Activated CD4-positive, alpha-beta T cell treated with anti-CD3 and anti-CD28 coated beads, Interleukin-2, amount 50 U/mL, for 1 hour (primary cell): ENCODE data around the gene LMAN2.
"Not testable (repeated sequence)": the region's sequence is repeated elsewhere in the genome, so short reads cannot be mapped to it uniquely, and the experiment has no call there.

Experiments
- DNase-seq: peaks from one replicate; pipeline ENCODE4 v3.0.0-alpha.2; 2020

LMAN2 gene

GRCh38 chr5:177364159-177364962 is 12.9 kb upstream of the LMAN2 start:
- no peak for DNase-seq

GRCh38 chr5:177363565-177363964 is 12.1 kb upstream of the LMAN2 start:
- no peak for DNase-seq

GRCh38 chr5:177362610-177363507 is 11.4 kb upstream of the LMAN2 start:
- DNase-seq = peak; percentile 61

GRCh38 chr5:177362292-177362609 is 10.8 kb upstream of the LMAN2 start:
- DNase-seq = no peak

GRCh38 chr5:177361418-177362291 is 10.2 kb upstream of the LMAN2 start:
- no peak for DNase-seq

- not testable (repeated sequence) for DNase-seq
Measured at GRCh38 chr5:177360740-177361139, 9.3 kb upstream of the LMAN2 start.

GRCh38 chr5:177359860-177360259 is 8.4 kb upstream of the LMAN2 start:
- no peak for DNase-seq

- no peak for DNase-seq
Measured at GRCh38 chr5:177359451-177359851, 8.0 kb upstream of the LMAN2 start.

- DNase-seq = no peak
Measured at GRCh38 chr5:177358370-177358819, 6.9 kb upstream of the LMAN2 start.

- peak; percentile 67 for DNase-seq
Measured at GRCh38 chr5:177357459-177358351, 6.2 kb upstream of the LMAN2 start, which contains the start of gene RGS14. TSS of gene RGS14 (plus strand) at chr5:177357924. CDS start at chr5:177358025, 101 bp downstream.

GRCh38 chr5:177357146-177357458 is 5.6 kb upstream of the LMAN2 start:
- no peak for DNase-seq

- no peak for DNase-seq
Measured at GRCh38 chr5:177356746-177357145, 5.3 kb upstream of the LMAN2 start.

GRCh38 chr5:177355868-177356168 is 4.3 kb upstream of the LMAN2 start:
- no peak for DNase-seq

GRCh38 chr5:177355162-177355867 is 3.8 kb upstream of the LMAN2 start:
- no peak for DNase-seq

- DNase-seq = no peak
Measured at GRCh38 chr5:177354711-177355110, 3.2 kb upstream of the LMAN2 start.

GRCh38 chr5:177354256-177354655 is 2.8 kb upstream of the LMAN2 start:
- no peak for DNase-seq

GRCh38 chr5:177353093-177353492 is 1.6 kb upstream of the LMAN2 start:
- DNase-seq = no peak

GRCh38 chr5:177350776-177351391 is 584 bp downstream of the LMAN2 start:
- DNase-seq = no peak

GRCh38 chr5:177349762-177350161 is 1.7 kb downstream of the LMAN2 start:
- no peak for DNase-seq

GRCh38 chr5:177349362-177349647 is 2.2 kb downstream of the LMAN2 start:
- DNase-seq = no peak

GRCh38 chr5:177347699-177348098 is 3.8 kb downstream of the LMAN2 start:
- no peak for DNase-seq
